Left ventricle myocardium superior (tissue), 1 donor: ENCODE measurements around the gene IL16. TPM values are rescaled to one million over a fixed set of nuclear protein-coding genes. Genes with fewer than 3 reads are reported as not detected.

ENCODE experiments used
- ATAC-seq: fragments of 200-7000 bp; cut with Tn5 transposase; one replicate; pipeline ENCODE4 v1.9.1; 2020; ENCODE audit warnings: mild to moderate bottlenecking, moderate library complexity
- DNase-seq: peaks from one replicate; pipeline ENCODE4 v3.0.0-alpha.2; 2020
- intact Hi-C: fragments of 100-400 bp; cut with micrococcal nuclease; formaldehyde crosslinking; loops from one replicate; pipeline ENCODE4 v1.11.0; 2022
- total RNA-seq: library from RNA; stranded (reverse); fragmentation: NEBNext Ultra II Directional; extraction: Animal tissue kit (Norgen Biotek cat#: 25700); gene quantifications from one replicate; pipeline ENCODE4 v1.2.1, GENCODE V29; 2021
- donor health status: DM: no; HTN: yes; CAD: no; lungs with severe emphysema.

Gene IL16
- total RNA-seq, 1 donor from 2014 or later = 5.5 TPM

DNA sequence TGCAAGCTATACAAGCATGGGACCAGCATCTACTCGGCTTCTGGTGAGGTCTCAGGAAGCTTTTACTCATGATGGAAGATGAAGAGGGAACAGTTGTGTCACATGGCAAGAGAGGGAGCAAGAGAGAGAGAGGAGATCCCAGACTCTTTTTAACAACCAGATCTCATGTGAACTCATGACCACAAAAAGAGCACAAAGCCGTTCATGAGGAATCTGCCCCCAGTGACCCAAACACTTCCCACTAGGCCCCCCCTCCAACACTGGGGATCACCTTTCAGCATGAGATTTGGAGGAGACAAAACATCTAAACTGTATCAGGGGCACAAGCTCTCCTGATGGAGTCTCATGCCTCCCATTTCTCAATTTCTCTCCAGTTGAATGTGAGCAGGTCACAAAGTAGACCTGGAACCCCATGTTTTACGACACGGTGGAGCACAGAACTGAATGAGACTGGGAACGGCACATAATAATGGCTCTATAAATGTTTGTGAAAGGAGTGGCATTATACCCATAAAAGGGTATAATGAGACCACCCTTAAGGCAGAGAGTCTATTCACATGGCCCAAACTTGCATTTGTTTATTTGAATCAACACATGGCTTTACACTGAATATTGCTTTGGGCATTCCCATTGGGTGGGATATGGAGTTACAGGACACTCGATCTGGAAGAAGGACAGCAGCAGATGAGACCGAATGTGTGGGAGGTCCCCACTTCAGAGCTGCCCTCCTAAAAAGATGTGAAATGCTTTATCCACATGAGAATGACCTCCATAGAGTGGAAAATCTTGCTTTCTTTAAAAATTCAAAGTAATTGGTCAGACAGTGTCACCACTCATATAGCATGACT is 38.8 kb downstream of the IL16 start:
- intact Hi-C loops = no loop called here
- ATAC-seq = no peak

GRCh38 chr15:81239190-81239589 is 42.5 kb downstream of the IL16 start:
- DNase-seq (no peak), ATAC-seq (peak; percentile 74)
- intact Hi-C loops = no loop called here

More for the DNA sequence above, 38.8 kb downstream of the IL16 start:
- no peak for DNase-seq

DNA sequence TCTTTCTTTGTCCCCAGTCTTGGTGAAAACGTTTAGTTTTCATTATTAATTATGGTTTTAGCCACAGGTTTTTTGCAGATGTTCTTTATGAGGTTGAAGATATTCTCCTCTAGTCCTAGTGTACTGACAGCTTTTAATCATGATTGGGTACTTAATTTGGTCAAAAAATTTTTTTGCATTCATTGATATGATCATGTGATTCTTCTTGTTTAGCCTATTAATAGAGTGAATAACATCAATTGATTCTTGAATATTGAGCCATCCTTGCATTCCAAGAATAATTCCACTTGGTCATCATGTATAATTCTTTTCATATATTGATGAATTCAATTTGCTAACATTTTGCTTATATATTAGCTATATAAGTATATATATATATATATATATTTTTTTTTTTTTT is 46.1 kb downstream of the IL16 start:
- intact Hi-C loops = no loop called here
- ATAC-seq (no peak), DNase-seq (no peak)

DNA sequence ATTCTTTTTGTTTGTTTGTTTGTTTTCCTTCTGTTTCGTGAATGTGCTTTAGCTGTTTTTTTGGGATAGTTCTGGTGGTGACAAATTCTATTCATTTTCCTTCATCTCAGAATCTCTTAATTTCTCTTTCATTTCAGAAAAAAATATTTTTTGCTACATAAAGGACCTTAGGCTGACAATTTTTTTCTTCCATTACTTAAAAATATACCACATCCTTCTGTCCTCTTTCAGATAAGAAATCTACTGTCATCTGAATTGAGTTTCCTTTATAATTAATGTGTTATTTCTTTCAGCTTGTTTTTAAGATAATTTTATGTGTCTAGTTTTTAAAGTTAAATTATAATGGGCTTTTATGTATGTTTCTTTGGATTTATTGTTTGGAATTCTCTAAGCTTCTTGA is 47.6 kb downstream of the IL16 start:
- intact Hi-C loops = no loop called here
- DNase-seq (no peak), ATAC-seq (no peak)

DNA sequence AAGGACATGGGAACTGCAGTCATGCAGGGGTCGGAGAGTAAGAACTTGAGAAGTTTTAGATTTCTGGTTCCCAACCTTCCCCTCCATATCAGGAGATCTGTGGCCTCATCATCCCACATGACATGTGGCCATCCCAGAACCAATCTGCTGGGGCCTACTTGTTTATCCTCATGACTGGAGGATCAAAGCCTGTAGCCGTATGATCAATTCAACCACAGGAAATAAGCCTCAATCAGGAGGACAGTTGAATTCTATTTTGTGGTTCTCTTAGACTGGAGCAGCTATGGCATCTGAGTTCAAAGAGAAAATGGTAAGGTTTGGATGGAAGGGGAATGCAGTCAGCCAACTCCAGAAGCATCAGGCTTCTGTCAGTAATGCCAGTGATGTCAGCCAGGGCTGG is 57.2 kb downstream of the IL16 start:
- intact Hi-C loops = no loop called here
- ATAC-seq (no peak), DNase-seq (no peak)

GRCh38 chr15:81254277-81254915 is 57.7 kb downstream of the IL16 start:
- DNase-seq = no peak
- ATAC-seq = peak; percentile 60
- intact Hi-C loops = no loop called here

DNA sequence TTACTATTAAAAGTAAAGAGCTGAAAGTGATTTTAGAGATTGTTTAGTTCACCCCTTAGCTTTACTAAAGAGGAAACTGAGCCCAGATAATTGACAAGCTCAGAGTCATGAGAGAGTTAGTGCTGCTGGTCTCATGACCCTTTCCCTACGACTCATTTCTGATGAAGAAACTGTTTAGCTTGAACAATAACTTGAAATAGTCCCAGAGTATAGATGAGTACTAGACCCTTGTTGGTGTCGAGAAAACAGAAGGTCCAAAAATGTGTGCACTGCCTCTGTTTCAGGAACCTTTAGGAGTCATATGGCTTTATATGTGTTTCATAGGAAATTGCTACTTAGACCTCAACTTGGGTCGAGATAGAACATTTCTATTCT is 58.2 kb downstream of the IL16 start:
- ATAC-seq (no peak), DNase-seq (no peak)
- intact Hi-C loops = no loop called here

DNA sequence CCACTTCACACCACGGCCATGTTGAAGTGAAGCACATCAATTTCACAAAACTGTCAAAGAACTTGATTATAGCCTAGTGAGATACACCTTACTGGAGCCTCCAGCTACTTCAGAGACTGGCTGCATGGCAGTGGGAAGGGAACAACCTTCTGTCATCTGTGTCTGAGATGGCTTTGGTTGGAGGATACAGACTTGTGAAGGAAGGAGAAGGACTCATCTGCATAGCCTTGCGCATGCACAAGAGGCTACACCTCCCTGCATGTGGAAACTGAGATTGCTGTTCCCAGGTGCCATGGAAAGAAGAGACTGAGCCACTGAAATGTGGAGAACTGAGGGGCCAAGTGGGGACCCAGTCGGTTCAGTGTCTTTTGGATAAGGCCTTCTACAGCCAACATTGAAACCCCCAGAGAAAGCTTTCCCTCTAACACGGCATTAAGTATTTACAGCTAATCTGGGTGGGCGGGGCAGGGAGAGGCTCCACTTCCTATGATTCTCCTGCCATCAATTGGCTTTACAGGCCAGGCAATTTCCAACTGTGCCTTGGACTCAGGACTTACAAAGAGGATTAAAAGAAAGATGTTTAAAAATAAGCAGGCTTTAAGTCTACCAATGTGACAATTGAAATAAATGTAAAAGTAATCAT is 58.8 kb downstream of the IL16 start:
- intact Hi-C loops = no loop called here
- ATAC-seq (no peak), DNase-seq (no peak)

DNA sequence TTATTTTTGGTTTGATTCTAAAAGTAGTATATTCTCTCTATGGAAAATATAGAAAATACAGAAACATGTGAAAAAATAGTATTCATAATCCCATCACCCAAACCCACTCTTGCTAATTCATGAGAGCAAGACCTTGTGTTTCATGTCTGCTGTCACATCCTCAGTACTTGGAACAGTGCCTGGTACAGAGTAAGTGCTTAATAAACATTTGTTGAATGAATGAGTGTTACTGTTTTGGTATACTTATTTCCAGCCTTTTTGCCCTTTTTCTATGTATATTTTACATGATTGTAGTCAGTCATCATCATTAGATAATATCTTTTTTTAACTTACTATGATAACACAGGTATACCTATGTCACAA is 59.3 kb downstream of the IL16 start:
- intact Hi-C loops = no loop called here
- ATAC-seq = no peak
- no peak for DNase-seq

DNA sequence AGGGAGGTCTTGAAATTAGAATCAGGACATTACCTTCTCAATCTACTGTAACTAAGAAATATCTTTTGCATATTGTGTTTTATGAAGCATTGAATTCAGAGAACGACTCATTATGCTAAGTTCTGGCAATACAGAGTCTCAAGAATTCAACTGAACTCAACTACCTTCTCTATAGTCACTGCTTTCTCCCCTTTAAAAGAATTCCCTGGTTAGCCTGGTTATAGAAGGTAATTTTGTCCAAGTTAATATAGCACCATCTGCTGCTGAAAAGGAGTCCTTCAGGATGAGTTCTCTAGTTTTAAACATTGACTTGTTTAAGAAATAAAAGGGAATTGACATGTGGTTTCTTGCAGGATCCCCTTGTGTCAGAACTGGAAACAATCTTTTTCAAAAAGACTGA is 60.2 kb downstream of the IL16 start:
- DNase-seq (no peak), ATAC-seq (peak; percentile 63)
- intact Hi-C loops = no loop called here

DNA sequence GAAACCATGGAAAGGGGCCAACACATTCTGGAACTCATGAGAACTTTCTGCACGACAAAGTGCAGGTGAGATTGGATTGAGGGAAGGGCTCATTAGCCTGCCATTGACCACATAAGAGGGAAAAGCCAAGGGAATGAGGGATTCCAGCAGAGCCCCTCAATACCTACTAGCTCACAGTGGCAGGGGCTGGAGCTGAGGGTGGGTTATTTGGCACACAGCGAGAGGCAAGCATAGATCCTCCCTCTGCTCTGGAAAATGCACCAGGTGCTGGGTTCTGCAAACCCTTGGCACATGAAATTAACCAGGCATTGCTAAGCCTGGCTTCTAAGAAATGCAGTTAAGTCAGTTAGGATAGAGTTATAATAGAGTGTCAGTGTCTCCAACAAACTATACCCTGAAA is 60.8 kb downstream of the IL16 start:
- DNase-seq (no peak), ATAC-seq (no peak)
- intact Hi-C loops = no loop called here

DNA sequence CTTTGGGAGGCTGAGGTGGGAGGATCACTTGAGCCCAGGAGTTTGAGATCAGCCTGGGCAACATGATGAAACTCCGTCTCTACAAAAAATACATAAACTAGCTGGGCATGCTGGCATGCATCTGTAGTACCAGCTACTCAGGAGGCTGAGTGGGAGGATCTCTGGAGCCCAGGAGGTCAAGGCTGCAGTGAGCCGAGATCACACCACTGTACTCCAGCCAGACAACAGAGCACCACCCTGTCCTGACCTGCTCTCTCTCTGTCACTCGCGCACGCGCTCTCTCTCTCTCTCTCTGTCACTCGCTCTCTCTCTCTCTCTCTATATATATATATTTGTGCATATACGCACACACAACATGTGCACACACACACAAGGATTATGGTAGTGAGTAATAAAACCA is 61.8 kb downstream of the IL16 start:
- ATAC-seq = no peak
- no peak for DNase-seq
- intact Hi-C loops = no loop called here

- ATAC-seq = no peak
- intact Hi-C loops = no loop called here
- DNase-seq = no peak
These were observed 63.1 kb downstream of the IL16 start for GRCh38 chr15:81259760-81260298.

DNA sequence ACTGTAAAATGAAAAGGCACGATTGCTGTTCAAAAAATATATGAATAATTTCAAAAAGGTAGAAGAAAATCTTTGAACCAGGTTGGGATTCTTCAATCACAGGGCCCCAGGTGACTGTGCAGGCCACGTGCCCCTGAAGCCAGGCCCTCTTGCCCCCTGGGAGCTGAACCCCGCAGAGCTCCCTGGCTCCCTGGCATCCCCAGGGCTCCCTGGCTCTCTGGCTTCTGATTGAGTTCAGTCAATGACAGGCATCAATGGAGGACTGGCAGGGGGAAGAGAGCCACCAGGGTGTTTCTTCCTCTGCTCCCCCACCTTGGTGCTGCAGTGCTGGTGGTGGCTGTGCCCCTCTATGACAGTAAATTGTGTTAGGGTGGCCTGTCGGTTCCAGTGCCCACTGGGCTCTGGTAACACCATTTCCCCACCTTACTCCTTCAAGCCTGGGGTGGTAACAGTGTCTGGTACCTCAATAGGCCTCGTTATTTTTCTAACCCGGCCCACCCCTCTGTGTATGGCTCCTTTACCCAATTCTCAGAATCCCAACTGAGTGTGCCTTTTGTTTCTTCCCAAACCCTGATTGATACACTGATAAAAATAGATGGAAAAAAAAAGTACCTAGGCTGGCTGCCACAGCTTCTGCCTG is 64.6 kb downstream of the IL16 start:
- ATAC-seq (no peak), DNase-seq (no peak)
- intact Hi-C loops = no loop called here

DNA sequence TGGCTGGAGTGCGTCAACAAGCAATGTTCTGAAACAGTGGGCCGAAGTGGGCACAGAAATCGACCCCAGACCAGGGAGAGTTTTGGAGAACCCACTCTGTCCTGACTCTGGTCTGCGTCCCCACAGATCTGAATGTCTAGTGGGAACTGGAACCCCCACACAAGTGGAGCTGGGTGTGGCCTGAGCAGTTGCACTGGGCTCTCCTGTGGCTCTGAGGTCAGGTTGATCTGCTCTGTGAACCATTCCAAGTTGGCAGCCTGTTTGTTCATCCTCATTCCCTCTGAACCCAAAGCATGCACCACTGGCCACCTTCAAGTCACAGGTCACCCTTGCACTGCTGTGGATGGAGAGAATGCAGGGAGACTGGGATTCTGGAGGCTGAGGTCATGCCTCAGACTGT is 66.8 kb downstream of the IL16 start:
- intact Hi-C loops = no loop called here
- no peak for ATAC-seq
- no peak for DNase-seq

DNA sequence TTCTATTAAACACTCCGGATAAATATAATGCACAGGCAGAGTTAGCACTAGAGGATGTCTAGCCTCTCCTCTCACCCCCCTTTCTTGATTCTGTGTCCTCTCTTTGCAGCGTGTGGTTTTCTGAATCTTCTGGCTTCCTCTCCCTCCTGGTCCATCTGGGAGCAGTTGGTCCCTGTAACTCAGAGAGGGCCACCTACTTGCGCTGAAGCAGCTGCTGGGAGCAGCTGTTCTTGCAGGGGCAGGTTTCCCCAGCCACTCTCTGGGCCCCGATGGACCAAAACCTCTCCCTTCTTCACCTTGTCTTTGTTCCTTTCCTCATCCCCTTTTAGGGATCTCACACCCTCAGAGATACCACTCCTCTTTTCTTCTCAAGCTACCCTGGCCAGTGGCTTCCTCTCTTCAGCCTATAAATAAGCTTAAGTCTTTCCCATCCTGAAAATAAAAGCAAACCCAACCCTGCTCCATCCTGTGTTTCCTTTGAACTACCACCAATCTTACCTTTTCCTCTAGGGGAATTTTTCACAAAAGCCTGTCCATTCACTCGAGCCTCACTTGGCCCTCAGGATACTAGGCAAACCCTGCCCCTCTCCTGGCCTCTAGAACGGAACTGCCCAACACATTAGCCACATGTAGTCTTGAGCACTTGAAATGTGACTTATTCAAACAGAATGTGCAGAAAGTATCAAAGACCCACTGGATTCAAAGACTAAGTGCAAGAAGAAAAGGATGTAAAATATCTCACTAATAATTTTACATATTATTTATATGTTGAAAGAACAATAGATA is 67.6 kb downstream of the IL16 start:
- intact Hi-C loops = no loop called here
- no peak for ATAC-seq
- DNase-seq = no peak

- ATAC-seq (peak; percentile 48), DNase-seq (no peak)
- intact Hi-C loops = loop anchor here (5.0 kb wide), 2 partner anchors 108 to 158 kb away; no protein-coding TSS in a partner anchor
These were observed 68.7 kb downstream of the IL16 start for GRCh38 chr15:81265256-81265943.
